SK-N-DZ (cell line): ENCODE results near the gene HOXD1.

Experiments used
- DNase-seq: peaks from one replicate; pipeline ENCODE4 v3.0.0-alpha.2; 2015; ENCODE audit warnings: low spot score

HOXD1 gene

DNA sequence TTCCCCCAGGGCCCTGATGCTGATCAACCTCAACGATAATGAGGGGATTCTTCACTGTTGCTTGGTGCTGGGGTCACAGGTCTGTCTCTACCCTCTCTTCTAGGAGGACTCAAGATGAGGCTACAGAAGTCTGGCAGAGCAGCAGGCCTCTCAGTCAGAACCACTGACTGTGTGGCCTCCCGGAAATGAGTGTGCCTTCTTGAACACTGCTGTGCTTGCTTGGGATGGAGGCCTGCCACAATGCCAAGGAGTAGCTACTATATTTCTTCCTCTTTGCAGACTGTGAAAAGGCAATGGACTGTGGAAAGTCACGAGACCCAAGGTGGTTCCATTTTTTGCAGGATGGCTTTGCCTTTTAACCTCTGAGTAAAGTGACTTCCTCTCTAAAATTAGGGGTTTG, 5.8 kb upstream of the HOXD1 start:
- DNase-seq = no peak

DNA sequence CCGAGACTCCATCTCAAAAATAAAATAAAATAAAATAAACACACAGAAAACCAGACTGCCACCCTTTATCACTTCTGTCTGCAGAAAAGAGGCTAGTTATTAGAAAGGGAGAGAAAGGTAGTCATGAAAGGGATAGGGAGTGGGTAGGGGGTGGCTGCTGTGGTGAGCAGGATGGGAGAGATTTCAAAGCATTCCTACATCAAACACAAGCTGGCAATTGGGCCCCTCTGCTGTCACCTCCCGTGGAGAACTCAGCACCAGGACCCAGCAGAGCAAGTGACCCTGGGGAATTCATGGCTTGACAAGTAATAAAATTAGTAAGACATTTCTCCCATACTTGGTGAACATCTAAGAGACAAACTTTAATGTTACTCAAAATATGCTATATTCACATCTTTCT, 3.7 kb upstream of the HOXD1 start:
- no peak for DNase-seq

DNA sequence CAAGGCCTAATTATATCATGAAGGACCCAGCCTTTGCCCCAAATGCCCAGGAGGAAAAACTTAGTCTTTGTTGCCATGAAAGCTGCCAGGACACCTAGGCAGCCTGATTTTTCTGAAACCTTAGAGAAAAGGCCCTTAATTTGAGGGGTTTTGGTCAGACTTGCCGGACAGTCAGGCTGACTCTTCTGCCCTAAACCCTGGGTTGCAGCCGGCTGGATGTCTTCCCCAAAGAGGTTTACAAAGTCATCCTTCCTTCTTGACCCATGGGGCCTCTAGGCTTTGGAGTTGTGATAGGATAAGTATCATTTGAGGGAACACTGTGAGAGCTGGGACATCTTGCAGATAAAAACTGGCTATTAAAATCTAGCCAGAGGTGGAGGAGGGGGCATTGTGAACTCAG, 2.4 kb upstream of the HOXD1 start:
- no peak for DNase-seq

DNA sequence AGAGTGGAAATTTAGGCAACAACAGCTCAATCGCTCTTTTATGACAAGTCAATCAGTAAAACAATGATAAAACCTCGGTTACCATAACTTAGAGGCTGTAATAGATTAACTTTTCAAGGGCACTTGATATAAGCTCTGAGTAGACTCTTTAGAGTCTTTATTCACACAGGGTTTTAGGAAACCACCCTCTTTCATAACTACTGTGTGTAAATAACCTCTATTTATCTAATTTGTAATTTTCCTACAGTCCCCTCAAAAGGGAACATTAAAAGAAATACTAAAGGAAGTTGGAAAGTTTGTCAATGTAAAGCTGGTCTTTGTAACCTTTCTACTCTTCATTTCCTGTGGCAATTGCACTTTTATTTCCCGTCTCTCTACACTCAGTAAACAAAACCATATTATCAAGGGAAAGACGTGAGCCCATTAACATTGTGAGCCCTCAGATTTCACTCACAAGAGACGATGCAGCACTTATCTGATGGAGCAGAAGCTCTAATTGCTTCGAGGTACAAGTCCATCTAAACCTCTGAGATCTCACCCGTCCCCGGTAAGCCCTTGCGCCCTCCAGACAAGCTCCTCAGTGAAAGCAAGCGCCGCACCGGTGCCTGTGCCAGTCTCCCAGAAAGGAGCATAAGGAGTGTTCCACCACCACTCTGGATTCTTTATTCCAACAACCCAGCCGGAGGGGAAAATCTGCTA, 1.1 kb upstream of the HOXD1 start:
- peak; percentile 23 for DNase-seq

DNA sequence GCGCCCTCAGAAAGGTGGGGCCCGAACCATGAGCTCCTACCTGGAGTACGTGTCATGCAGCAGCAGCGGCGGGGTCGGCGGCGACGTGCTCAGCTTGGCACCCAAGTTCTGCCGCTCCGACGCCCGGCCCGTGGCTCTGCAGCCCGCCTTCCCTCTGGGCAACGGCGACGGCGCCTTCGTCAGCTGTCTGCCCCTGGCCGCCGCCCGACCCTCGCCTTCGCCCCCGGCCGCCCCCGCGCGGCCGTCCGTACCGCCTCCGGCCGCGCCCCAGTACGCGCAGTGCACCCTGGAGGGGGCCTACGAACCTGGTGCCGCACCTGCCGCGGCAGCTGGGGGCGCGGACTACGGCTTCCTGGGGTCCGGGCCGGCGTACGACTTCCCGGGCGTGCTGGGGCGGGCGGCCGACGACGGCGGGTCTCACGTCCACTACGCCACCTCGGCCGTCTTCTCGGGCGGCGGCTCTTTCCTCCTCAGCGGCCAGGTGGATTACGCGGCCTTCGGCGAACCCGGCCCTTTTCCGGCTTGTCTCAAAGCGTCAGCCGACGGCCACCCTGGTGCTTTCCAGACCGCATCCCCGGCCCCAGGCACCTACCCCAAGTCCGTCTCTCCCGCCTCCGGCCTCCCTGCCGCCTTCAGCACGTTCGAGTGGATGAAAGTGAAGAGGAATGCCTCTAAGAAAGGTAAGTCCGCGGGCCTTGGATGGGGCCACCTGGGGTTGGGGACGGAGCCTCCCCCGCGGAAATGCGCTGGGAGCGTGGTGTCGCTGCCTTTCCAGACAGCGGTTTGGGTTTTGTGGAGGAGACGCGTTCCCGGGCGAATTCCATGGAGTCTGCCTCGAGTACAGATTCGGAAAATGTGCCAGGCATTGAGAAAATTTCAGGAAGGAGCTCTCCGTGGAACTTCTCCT, 559 bp downstream of the HOXD1 start:
- DNase-seq = no peak

DNA sequence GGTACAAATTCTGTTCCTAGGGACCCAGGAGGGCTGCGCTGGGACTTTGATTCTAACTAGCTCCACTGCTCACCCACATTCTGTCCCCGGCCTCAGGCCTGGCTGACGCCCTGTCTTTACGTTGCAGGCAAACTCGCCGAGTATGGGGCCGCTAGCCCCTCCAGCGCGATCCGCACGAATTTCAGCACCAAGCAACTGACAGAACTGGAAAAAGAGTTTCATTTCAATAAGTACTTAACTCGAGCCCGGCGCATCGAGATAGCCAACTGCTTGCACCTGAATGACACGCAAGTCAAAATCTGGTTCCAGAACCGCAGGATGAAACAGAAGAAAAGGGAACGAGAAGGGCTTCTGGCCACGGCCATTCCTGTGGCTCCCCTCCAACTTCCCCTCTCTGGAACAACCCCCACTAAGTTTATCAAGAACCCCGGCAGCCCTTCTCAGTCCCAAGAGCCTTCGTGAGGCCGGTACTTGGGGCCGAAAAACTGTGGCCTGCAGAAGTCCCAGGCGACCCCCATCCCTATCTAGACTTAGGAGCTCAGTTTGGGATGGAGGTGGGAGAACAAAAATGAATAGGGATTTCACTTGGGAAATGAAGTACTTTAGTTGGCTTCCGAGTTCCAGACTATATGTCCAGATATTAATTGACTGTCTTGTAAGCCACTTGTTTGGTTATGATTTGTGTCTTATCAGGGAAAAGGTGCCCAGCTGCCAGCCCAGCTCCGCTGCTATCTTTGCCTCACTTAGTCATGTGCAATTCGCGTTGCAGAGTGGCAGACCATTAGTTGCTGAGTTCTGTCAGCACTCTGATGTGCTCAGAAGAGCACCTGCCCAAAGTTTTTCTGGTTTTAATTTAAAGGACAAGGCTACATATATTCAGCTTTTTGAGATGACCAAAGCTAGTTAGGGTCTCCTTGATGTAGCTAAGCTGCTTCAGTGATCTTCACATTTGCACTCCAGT, 1.5 kb downstream of the HOXD1 start:
- no peak for DNase-seq

DNA sequence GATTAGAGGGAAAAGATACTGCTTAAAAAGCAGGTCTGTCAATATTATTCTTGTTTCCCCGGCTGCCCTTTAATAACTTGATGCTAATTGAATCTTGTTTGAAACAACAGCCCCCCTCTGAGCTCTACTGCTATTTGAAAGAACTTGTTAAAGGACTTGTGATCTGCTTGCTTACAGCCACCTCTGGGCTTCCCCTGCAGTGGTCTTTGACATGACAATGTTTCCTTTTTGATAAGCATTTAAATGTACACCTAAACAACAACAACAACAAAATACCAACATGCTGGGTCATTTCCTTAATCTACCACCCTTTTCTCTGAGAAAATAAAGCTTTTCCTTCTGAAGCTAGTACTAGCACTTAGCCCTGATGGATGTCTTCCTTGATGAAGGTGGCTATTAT, 3.9 kb downstream of the HOXD1 start:
- DNase-seq = no peak

DNA sequence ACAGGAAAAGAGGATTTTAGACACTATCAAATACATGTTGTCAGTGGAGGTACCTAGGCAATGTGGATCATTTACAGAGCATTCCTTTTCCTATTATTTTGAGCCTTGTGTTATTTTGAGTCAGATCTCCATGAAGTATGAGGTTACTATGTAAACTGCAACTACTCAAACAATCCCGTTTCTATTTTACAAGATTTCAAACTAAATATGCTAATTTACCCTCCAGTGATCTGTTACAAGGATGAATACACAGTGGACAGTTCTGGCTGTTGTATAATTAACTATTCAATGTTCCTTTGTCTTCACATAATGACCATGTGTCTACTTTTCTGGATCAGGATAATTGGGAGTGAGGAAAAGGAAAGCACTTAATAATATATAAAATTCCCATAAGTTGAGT, 4.6 kb downstream of the HOXD1 start:
- DNase-seq = no peak

DNA sequence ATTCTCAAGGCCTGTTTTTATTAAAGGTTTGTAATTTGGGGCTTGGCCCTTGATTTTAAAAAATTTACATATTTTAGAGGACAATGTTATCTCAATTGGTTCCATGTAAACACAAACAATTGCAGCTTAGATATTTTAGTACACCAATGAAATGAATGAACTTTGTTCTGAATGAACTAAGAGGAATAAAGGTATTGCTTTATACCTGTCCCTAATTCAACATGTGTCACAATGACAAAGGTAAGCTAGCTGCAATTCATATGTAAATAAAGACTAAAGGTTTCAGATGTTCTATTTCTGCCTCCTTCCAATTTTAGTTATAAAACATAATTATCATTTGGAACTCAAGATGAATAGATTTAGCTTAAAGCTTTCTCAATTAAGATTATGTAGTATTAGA, 11.4 kb downstream of the HOXD1 start:
- DNase-seq = no peak

DNA sequence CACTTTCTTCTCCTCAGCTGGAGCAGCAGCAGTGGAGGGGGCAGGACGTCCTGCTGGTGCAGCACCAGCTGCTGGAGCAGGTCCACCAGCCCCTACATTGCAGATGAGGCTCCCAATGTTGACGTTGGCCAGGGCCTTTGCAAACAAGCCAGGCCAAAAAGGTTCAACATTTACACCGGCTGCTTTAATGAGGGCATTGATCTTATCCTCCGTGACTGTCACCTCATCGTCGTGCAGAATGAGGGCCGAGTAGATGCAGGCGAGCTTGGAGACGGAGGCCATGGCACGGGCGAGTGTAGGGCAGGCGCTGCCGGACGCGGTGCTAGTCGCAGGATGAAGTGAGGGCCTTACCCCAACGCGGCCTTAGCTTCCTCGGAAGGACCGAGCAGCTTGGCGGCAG, 12.5 kb downstream of the HOXD1 start:
- DNase-seq = peak; percentile 67

DNA sequence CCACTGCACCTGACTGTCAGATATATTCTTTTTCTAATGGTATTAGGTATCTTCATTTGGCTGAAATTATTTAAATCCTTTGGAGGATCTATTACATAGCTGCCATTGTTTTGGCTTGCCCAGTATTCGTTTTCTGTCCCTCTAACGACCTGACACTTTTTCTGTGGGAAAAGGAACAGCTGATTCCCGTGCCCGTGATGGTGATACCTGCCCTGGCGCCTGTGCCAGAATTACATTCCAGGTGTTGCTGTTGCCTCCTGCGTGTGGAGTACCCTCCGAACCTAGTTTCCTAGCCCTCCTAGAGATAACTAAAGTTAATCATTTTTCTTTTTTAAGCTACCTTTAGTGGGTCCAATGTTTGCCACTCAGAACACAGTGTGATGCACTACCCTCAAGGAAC, 14.0 kb downstream of the HOXD1 start:
- no peak for DNase-seq

DNA sequence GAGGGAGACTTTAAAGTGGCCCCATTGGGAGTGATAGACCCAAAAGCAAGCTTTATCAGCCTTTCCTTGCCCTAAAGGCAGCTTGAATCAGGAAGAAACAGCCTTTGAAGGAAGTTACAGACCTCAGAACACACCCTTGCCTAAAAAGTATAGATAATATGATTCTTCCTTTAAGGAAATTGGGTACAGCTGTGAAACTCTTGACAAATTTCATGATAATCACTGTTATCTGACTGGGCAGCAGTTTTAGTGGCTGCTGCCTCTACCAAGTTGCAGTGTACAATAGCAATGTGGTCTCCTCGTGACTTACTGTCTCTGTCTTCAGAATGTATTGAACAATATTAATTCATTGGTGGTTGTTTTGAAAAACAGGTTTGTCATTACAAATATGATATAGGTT, 16.7 kb downstream of the HOXD1 start:
- DNase-seq = no peak

DNA sequence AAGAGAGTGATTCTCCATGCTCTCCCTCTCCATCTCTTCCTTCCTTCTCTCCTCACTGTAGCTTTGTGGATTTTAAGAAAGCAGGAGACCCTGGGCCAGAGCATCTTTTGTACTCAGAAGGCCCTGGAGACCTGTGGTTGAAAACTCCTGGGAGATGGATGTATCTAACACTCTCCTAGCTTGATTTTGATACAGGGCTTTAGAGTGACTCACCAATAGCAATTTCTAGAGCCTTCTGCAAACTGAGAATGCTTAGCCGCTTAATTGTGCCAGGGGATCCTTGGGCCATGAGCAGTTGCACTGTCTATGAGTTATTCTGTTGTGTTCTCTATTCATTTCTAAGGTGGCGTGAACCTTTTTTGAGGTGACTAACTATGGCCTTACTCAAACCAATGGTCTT, 17.7 kb downstream of the HOXD1 start:
- DNase-seq = no peak

DNA sequence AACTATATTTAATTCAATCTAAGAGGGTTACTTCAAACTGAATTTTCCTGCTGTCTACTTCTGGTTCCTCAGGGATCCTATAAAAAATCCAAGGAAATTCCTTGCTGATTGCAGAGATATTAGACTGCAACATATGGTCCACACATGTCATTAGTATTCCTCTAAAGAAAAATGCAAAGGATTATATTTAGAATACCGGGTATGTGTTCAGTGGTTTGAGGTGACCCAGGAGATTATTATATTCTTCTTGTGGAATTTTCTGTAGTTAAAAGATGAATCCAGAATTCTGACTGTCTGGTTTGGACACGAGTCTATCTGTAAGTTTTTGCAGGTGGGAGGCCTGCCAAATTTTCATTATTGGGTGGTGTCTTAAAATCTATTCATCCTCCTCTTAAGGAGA, 18.2 kb downstream of the HOXD1 start:
- no peak for DNase-seq

DNA sequence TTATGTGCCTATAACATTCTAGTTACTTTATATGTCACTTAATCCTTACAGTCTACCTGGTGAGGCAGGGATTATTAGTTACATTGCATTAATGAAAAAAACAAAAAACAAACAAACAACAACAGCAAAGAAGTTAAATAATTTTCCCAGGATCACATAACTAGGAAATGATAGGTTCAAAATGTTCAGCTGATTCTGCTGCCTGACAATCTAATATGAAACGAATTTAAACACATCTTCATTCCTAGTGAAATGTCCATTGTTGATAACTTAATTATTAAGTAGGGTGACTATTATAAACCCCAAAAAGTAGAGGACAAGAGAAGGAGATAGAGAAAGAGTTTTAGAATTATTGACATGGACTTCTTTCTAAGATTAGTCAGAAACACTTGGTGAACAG, 22.6 kb downstream of the HOXD1 start:
- no peak for DNase-seq

DNA sequence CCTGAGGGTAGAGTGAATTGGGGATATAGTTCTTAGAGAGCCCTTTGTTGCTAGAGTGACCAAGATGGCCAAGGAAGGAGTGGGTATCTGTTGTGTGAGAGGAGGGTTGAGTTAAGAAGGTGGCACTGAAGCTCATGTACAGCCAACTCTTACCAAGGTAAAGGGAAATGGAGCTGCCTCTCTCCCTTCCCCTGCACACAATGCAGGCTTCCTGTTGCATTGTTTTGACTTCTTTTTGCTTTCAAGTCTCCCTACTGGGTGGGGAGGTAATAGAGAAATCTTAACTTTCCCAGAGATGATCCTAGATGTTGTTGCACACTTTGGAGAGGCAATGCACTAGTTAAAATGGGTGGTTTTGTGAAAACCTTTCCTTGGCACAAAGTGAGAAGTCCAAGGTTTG, 23.8 kb downstream of the HOXD1 start:
- no peak for DNase-seq

DNA sequence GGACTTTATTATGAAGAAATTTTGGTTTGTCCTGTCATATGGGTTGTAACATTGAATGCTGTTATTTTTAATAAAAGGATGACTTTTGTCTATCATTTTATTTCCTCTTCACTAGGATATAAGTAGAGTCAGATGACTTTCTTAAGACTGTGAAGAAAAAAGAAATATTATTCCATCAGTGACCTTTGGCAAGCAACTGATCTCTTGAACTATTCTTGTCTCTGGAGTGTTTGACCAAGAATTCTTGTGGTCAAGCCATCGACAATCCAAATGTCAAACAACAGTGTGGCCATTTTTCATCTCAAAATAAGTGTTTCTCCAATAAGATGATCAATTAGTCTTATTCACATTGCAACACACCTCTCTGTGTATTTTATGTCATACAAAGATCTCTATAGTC, 24.9 kb downstream of the HOXD1 start:
- no peak for DNase-seq

DNA sequence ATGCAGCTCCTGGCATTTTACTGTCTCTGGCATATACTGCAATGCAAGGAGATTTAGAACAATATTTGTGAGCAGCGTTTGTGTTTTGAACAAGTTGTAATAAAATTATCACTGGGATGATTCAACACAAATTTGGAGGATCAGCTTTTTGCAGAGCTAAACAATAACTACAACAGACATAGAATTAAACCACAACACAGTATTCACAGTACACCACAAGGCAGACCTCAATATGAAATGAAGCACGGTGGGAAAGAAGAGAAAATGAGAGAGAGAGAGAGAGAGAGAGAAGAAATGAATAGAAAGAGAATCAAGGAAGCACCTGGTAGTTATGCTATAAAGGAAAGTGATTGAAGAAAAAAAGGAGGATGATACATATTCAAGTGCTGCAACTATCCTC, 39.4 kb downstream of the HOXD1 start:
- DNase-seq = no peak

DNA sequence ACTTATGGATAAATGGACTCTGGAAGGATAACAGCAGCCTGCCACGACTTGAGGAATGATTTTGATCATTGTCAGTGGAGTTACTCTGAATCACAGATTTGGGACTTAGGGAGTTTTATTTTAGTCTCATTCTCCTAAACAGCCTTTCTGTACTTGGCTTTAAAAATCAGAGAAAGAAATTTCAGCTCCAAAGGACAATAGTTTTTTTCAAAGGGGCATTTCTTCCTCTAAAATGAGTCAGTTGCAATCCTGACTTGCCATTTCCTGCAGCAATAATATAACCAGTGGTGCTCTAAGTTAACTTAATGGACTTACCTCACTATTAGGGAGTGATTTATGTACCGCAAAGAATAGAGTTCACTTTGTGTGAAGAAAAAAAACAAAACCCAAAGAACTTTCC, 45.7 kb downstream of the HOXD1 start:
- no peak for DNase-seq

DNA sequence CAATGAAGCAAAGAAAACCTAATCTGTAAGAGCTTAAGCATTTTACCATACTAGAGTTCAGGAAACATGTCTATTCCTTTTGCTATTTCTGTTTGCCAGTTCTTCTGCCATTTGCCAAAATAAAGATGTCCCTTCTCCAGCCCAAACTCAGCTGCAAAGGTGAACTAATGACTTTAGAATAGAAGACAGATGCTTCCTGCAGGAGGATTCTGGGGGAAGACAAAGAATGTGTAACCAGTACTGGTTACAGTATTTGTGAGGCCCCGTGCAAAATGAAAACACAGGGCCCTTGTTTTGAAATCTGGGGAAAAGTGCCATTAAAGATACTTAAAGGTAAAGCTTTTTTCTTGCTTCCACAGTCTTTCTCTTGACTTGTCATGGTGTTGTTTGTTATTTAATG, 46.5 kb downstream of the HOXD1 start:
- DNase-seq = no peak

DNA sequence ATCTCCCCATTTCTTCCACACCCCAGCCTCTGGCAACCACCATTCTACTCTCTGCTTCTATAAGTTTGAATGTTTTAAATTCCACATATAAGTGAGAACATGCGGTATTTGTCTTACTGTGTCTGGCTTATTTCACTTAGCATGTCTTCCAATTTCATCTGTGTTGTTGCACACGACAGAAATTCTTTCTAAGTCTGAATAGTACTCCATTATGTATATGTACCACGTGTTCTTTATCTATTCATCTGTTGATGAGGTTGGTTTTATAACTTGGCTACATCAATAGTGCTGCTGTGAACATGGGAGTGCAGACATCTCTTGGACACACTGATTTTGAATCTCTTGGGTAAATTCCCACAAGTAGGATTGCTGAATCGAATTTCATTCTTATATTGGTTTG, 49.0 kb downstream of the HOXD1 start:
- DNase-seq = peak; percentile 18

DNA sequence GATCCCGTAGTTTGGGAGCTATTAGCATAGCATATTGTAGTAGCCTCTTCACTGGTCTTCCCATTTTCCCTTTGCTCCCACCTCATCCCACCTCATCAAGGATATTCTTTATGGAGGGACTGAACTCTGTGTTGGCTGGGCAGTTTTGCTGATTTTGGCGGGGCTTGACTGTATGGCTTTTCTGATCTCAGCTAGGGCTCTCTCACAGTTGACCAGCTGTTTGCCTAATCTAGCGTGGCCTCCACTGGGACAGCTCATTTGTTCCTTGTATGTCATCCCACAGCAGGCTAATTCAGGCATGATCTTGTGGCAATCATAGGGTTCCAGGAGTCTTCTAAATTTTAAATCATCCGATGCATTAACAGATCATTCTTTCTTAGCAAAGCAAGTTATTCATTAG, 50.6 kb downstream of the HOXD1 start:
- no peak for DNase-seq
